A549 (cell line): ENCODE data around the gene EXOC4. TPM values are rescaled to one million over a fixed set of nuclear protein-coding genes. Genes with fewer than 3 reads are reported as not detected.

ENCODE experiments used
- ATAC-seq, 2 experiments: fragments of 200-7000 bp in 1 of 2; fragments of >200 bp in 1 of 2; cut with Nextera tagmentation in 1 of 2; cut with Tn5 transposase in 1 of 2; 3 replicates each; pipeline versions ENCODE4 v1.8.0 to v1.9.1; 2018 to 2020; ENCODE audit warnings: mild to moderate bottlenecking in 1 of 2, moderate library complexity in 1 of 2
- CTCF ChIA-PET: fragments of 300-600 bp; sonication (Branson Sonifier 250); formaldehyde crosslinking; extraction: SDS; loops from one replicate; lab custom pipeline; 2021; ENCODE audit warnings: antibody characterized with exemption, inconsistent platforms; lab: Yijun Ruan, JAX
- POLR2A ChIA-PET: fragments of 350-600 bp; formaldehyde crosslinking; extraction: SDS; loops from one replicate; lab custom pipeline; 2021; ENCODE audit warnings: antibody characterized with exemption, inconsistent platforms; lab: Yijun Ruan, JAX
- DNase-seq, 2 experiments: peaks; one replicate each; pipeline versions ENCODE4 v3.0.0 to v3.0.0-alpha.2; 2011 to 2016; ENCODE audit warnings: low read depth in 1 of 2, low spot score in 1 of 2
- FAIRE-seq: peaks from 2 replicates; lab custom pipeline; 2011; peaks lifted over from hg19 to GRCh38; lab: Jason Lieb, UNC
- H3K27ac ChIP-seq, 2 experiments: fragments of >200 bp; sonication (Bioruptor Twin); formaldehyde crosslinking; 3 replicates each; pipeline ENCODE4 v1.5.1; 2016 to 2017
- H3K4me1 ChIP-seq: fragments of >200 bp; sonication (Bioruptor Twin); formaldehyde crosslinking; 3 replicates; pipeline ENCODE4 v1.6.1; 2016
- H3K4me2 ChIP-seq: fragments of >200 bp; sonication (Bioruptor Twin); formaldehyde crosslinking; 3 replicates; pipeline ENCODE4 v1.6.1; 2016
- H3K4me3 ChIP-seq: fragments of >200 bp; sonication (Bioruptor Twin); formaldehyde crosslinking; 3 replicates; pipeline ENCODE4 v1.5.1; 2016
- H3K9me3 ChIP-seq: fragments of >200 bp; sonication (Bioruptor Twin); formaldehyde crosslinking; 3 replicates; pipeline ENCODE4 v1.6.1; 2016
- ATOH8 ChIP-seq: fragments of 250-450 bp; sonication (Bioruptor Pico); IDR thresholded peaks from 2 replicates; pipeline ENCODE4 v1.5.0; 2020; ENCODE audit warnings: low read depth, mild to moderate bottlenecking, moderate library complexity
- BCL3 ChIP-seq: fragments of >200 bp; sonication (Bioruptor Twin); formaldehyde crosslinking; IDR thresholded peaks from 3 replicates; pipeline ENCODE4 v1.6.1; 2016
- BHLHE40 ChIP-seq: IDR thresholded peaks from 2 replicates; pipeline ENCODE4 v1.6.1; 2012; ENCODE audit warnings: low read depth, low read length, inconsistent platforms
- CBX2 ChIP-seq: fragments of 200-600 bp; sonication (generic); IDR thresholded peaks from 2 replicates; pipeline ENCODE4 v1.6.1; 2016; ENCODE audit warnings: low read depth, mild to moderate bottlenecking, borderline replicate concordance
- CHD4 ChIP-seq: fragments of 200-600 bp; sonication (generic); IDR thresholded peaks from 2 replicates; pipeline ENCODE4 v1.6.1; 2016; ENCODE audit warnings: antibody characterized with exemption, mild to moderate bottlenecking, borderline replicate concordance
- EHMT2 ChIP-seq: fragments of 200-600 bp; sonication (generic); IDR thresholded peaks from 2 replicates; pipeline ENCODE4 v1.6.1; 2016; ENCODE audit warnings: antibody characterized with exemption, low read depth, mild to moderate bottlenecking, moderate library complexity
- FOXS1 ChIP-seq: fragments of 250-450 bp; sonication (Bioruptor Pico); IDR thresholded peaks from 2 replicates; pipeline ENCODE4 v1.5.0; 2020; ENCODE audit warnings: mild to moderate bottlenecking, moderate library complexity
- GATA3 ChIP-seq: IDR thresholded peaks from 2 replicates; pipeline ENCODE4 v1.6.1; 2012; ENCODE audit warnings: borderline replicate concordance
- HEYL ChIP-seq: fragments of 250-450 bp; sonication (Bioruptor Pico); IDR thresholded peaks from 2 replicates; pipeline ENCODE4 v1.8.0; 2021; ENCODE audit warnings: mild to moderate bottlenecking, moderate library complexity
- HOXA7 ChIP-seq: fragments of 250-450 bp; sonication (Bioruptor Pico); IDR thresholded peaks from 2 replicates; pipeline ENCODE4 v1.5.0; 2020; ENCODE audit warnings: mild to moderate bottlenecking, moderate library complexity
- HOXB5 ChIP-seq: fragments of 250-450 bp; sonication (Bioruptor Pico); IDR thresholded peaks from 2 replicates; pipeline ENCODE4 v1.5.0; 2020; ENCODE audit warnings: mild to moderate bottlenecking, moderate library complexity
- KDM1A ChIP-seq: fragments of 200-600 bp; sonication (generic); IDR thresholded peaks from 2 replicates; pipeline ENCODE4 v1.6.1; 2016; ENCODE audit warnings: low read depth, mild to moderate bottlenecking
- MAZ ChIP-seq: fragments of 150-350 bp; IDR thresholded peaks from 2 replicates; pipeline ENCODE4 v1.6.1; 2014; ENCODE audit warnings: antibody characterized with exemption, low read depth, low read length, borderline replicate concordance
- NFE2L2 ChIP-seq: fragments of 150-350 bp; conservative IDR thresholded peaks from 2 replicates; pipeline ENCODE4 v1.6.1; 2014; ENCODE audit warnings: low read length
- RCOR1 ChIP-seq: fragments of 150-350 bp; IDR thresholded peaks from 2 replicates; pipeline ENCODE4 v1.6.1; 2014; ENCODE audit warnings: antibody characterized with exemption, low read length, low read depth
- RNF2 ChIP-seq: fragments of 200-600 bp; sonication (generic); IDR thresholded peaks from 2 replicates; pipeline ENCODE4 v1.6.1; 2016; ENCODE audit warnings: low read depth, mild to moderate bottlenecking, antibody characterized with exemption, moderate library complexity, borderline replicate concordance
- SMC3 ChIP-seq: fragments of >200 bp; sonication (Bioruptor Twin); formaldehyde crosslinking; IDR thresholded peaks from 3 replicates; pipeline ENCODE4 v1.6.1; 2018; ENCODE audit warnings: inconsistent platforms
- SREBF2 ChIP-seq: fragments of 450-650 bp; IDR thresholded peaks from 2 replicates; pipeline ENCODE4 v1.6.1; 2014; ENCODE audit warnings: mild to moderate bottlenecking, moderate library complexity
- USF2 ChIP-seq: fragments of 450-650 bp; IDR thresholded peaks from 2 replicates; pipeline ENCODE4 v1.6.1; 2014; ENCODE audit warnings: antibody characterized with exemption
- ZC3H11A ChIP-seq: fragments of 450-650 bp; IDR thresholded peaks from 2 replicates; pipeline ENCODE4 v1.6.1; 2014; ENCODE audit warnings: antibody characterized with exemption, mild to moderate bottlenecking
- ZFP36 ChIP-seq: fragments of 450-650 bp; IDR thresholded peaks from 2 replicates; pipeline ENCODE4 v1.6.1; 2014; ENCODE audit warnings: borderline replicate concordance; ENCODE audit not compliant: partially characterized antibody
- WGBS: methylation state at CpG from one replicate; pipeline ENCODE4 v1.1.6; 2017; ENCODE audit errors: missing lambda C conversion rate; 5-methylcytosine and 5-hydroxymethylcytosine counted together
- polyA plus RNA-seq, 4 experiments: library from polyadenylated mRNA; depleted of rRNA in 3 of 4; stranded (reverse); fragments of >200 nt; fragmentation: RNase III in 1 of 4; extraction: RNeasy Plus Mini Kit Qiagen cat#74134 plus additional on column Dnase treatment in 1 of 4; gene quantifications; 2 replicates in 3 of 4; 3 replicates in 1 of 4; pipeline ENCODE4 v1.2.3, GENCODE V29; 2011 to 2017

The EXOC4 gene
- polyA plus RNA-seq, 2 of the 4 experiments (the other 2 are of a cell fraction): 33.4 to 73.1 TPM

GRCh38 chr7:134021836-134022235, 769.0 kb downstream of the EXOC4 start:
- Histone ChIP-seq H3K9me3 (no peaks in the 10 kb centered on the region), H3K27ac (no peak overlapping the region), H3K4me2 (no peak overlapping the region), H3K4me1 (no peaks in the 10 kb centered on the region), H3K4me3 (no peak overlapping the region)
- ATAC-seq (no peak), DNase-seq (no peak), FAIRE-seq (no peak)
- WGBS: 84% methylated on average over 1 of the region's 1 CpG
- CTCF ChIA-PET: interaction anchor here (0.7 to 1.8 kb wide), 3 partner anchors 45 to 492 kb away, joined by 5 to 6 read pairs (median 6); no protein-coding TSS in a partner anchor
- POLR2A ChIA-PET: interaction anchor here (0.6 kb wide), 1 partner anchor 35 kb away, joined by 7 read pairs; no protein-coding TSS in a partner anchor
- TF ChIP-seq BCL3 (no peak), CBX2 (no peak), NFE2L2 (no peak), FOXS1 (no peak), ATOH8 (CRISPR knock-in tag) (no peak)

- POLR2A ChIA-PET: interaction anchor here (0.6 kb wide), 1 partner anchor 35 kb away, joined by 7 read pairs; no protein-coding TSS in a partner anchor
- Histone ChIP-seq H3K9me3 (no peaks in the 10 kb centered on the region), H3K27ac (no peak overlapping the region), H3K4me2 (no peak overlapping the region), H3K4me3 (no peak overlapping the region), H3K4me1 (no peaks in the 10 kb centered on the region)
- 86% methylated on average over 1 of the region's 1 CpG for WGBS
- TF ChIP-seq SMC3 (no peak), RCOR1 (no peak), HOXB5 (CRISPR knock-in tag) (no peak), MAZ (no peak), GATA3 (no peak), CHD4 (no peak), SREBF2 (no peak), HEYL (CRISPR knock-in tag) (no peak), USF2 (no peak), HOXA7 (CRISPR knock-in tag) (no peak), ZC3H11A (no peak), BCL3 (no peak), BHLHE40 (no peak), KDM1A (no peak), EHMT2 (no peak), ZFP36 (no peak), RNF2 (no peak)
- ATAC-seq (no peak), FAIRE-seq (no peak), DNase-seq (no peak)
- CTCF ChIA-PET: interaction anchor here (0.9 to 1.8 kb wide), 3 partner anchors 8 to 492 kb away, joined by 3 to 6 read pairs (median 6); no protein-coding TSS in a partner anchor
These were observed 769.5 kb downstream of the EXOC4 start for GRCh38 chr7:134022286-134022911.
